BE2C (cell line): ENCODE data around the gene UTP15.

Experiments used
- DNase-seq: peaks from one replicate; pipeline ENCODE4 v3.0.0-alpha.2; 2020
- H3K27me3 ChIP-seq: fragments of 250-450 bp; sonication (Bioruptor Pico); 2 replicates; pipeline ENCODE4 v1.5.1; 2020; ENCODE audit warnings: mild to moderate bottlenecking
- H3K36me3 ChIP-seq: fragments of 250-450 bp; sonication (Bioruptor Pico); 2 replicates; pipeline ENCODE4 v1.5.1; 2020; ENCODE audit warnings: mild to moderate bottlenecking
- H3K4me1 ChIP-seq: fragments of 250-450 bp; sonication (Bioruptor Pico); 2 replicates; pipeline ENCODE4 v1.5.1; 2020
- H3K4me3 ChIP-seq: 2 replicates; pipeline ENCODE4 v1.5.1; 2011; ENCODE audit warnings: low read depth, low read length
- H3K9me3 ChIP-seq: fragments of 250-450 bp; sonication (Bioruptor Pico); 2 replicates; pipeline ENCODE4 v1.5.1; 2020
- CTCF ChIP-seq: IDR thresholded peaks from 2 replicates; pipeline ENCODE4 v1.5.1; 2012; ENCODE audit warnings: mild to moderate bottlenecking, low read depth, low read length

The UTP15 gene

GRCh38 chr5:73629456-73629855, 63.9 kb downstream of the UTP15 start:
- no peaks in the 10 kb centered on the region for H3K9me3 ChIP-seq
- DNase-seq: no peak
- peaks cover 57% of the 10 kb centered on the region for H3K4me1 ChIP-seq
- H3K27me3 ChIP-seq: no peaks in the 10 kb centered on the region
- no peak for TF ChIP-seq CTCF
- H3K36me3 ChIP-seq: peaks cover 11% of the 10 kb centered on the region; the same call in 1 of the 2 replicates
- H3K4me3 ChIP-seq: no peak overlapping the region

- DNase-seq: no peak
- H3K27me3 ChIP-seq: no peaks in the 10 kb centered on the region
- TF ChIP-seq CTCF: no peak
- peaks cover 62% of the 10 kb centered on the region for H3K4me1 ChIP-seq
- no peaks in the 10 kb centered on the region for H3K9me3 ChIP-seq
- no peak overlapping the region for H3K4me3 ChIP-seq
- H3K36me3 ChIP-seq: peaks cover 18% of the 10 kb centered on the region
Observed at GRCh38 chr5:73630765-73631164, 65.2 kb downstream of the UTP15 start.

GRCh38 chr5:73631500-73631899, 66.0 kb downstream of the UTP15 start:
- no peak overlapping the region for H3K4me3 ChIP-seq
- no peak for TF ChIP-seq CTCF
- peaks cover 16% of the 10 kb centered on the region for H3K36me3 ChIP-seq
- H3K27me3 ChIP-seq: no peaks in the 10 kb centered on the region
- DNase-seq: no peak
- H3K9me3 ChIP-seq: no peaks in the 10 kb centered on the region
- H3K4me1 ChIP-seq: peaks cover 69% of the 10 kb centered on the region
